Skeletal muscle satellite cell (primary cell): ENCODE results near the gene GBP4.

Source experiments
- H3K27me3 ChIP-seq: 2 replicates; pipeline ENCODE4 v1.7.0; 2013; ENCODE audit warnings: low read length; ENCODE audit not compliant: control insufficient read depth, insufficient read depth
- H3K36me3 ChIP-seq: 2 replicates; pipeline ENCODE4 v1.7.0; 2013; ENCODE audit warnings: mild to moderate bottlenecking, control low read depth, low read length; ENCODE audit not compliant: insufficient read depth
- H3K4me1 ChIP-seq: 2 replicates; pipeline ENCODE4 v1.7.0; 2013; ENCODE audit warnings: low read length; ENCODE audit not compliant: control insufficient read depth, insufficient read depth
- H3K4me2 ChIP-seq: 2 replicates; pipeline ENCODE4 v1.7.0; 2013; ENCODE audit warnings: mild to moderate bottlenecking, low read length
- H3K4me3 ChIP-seq: 2 replicates; pipeline ENCODE4 v1.7.0; 2013; ENCODE audit warnings: low read length
- H3K9ac ChIP-seq: 2 replicates; pipeline ENCODE4 v1.7.0; 2013; ENCODE audit warnings: mild to moderate bottlenecking, low read depth, low read length, moderate library complexity
- H3K9me3 ChIP-seq: replicated peaks from 2 replicates; pipeline ENCODE4 v1.7.0; 2013; ENCODE audit warnings: mild to moderate bottlenecking, control low read depth, low read length

GBP4 gene

DNA sequence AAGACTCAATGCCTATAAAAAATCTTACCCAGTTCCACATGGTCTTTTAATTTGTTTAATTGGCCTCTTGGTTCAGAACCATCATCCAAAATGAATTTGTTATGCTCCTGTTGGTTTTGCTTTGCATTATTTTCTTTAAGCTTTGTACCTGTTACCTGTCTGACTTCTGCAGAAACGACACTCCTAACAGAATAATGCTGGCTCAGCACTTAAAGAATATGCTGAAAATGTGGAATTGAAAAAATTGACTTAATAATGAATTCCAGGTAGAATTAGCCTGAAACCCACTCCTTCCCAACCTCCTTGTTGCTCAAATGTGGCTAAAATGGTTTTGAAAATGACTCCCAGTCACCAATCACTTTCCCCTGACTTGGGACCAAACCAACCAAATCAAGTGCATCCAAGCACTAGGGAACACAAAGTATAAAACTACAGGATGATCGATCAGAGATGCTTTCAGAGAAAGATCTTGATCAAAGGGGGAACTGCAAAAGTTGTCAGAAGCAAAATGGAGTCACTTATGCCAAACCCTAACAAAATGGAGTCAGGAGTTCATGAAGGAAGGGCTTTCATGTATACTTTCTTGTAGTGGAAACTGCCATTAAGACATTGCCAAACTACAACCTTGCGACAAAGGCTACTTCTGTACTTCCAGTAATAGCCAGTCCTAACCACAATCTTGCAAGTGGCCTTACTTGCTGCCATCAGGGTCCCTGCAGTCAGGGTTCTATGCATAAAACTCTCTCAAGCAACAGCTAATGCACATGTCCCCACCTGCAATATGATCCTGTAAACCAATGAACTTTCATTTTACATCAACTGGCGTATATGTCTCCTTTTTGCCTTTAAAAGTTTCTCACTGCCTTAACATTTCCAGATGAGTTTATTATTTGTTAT lies 28.3 kb downstream of the GBP4 start:
- no peaks in the 10 kb centered on the region for H3K9me3 ChIP-seq
- no peak overlapping the region for H3K4me3 ChIP-seq
- no peaks in the 10 kb centered on the region for H3K4me1 ChIP-seq
- no peaks in the 10 kb centered on the region for H3K27me3 ChIP-seq
- H3K4me2 ChIP-seq, result no peak overlapping the region
- H3K36me3 ChIP-seq, result no peaks in the 10 kb centered on the region
- H3K9ac ChIP-seq, result no peak overlapping the region

DNA sequence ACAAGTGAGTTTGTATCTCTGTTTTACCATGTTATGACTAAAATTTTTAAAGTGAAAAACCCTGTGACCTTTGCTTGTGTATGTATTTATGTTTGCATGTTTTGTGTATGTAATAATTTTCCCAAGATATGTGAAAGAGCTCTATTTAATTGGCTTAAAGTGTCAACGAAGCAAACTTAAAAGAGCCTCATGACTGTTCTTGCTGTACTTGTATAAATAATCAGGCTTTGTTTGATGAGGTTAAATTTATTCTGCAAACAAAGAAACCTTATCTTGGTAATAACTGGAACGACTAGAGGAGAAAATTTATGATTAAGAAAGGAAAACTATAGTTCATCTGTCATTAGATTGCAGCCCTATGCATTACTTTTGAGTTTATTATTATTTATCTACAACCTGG lies 29.6 kb downstream of the GBP4 start:
- H3K4me3 ChIP-seq, result no peak overlapping the region
- no peaks in the 10 kb centered on the region for H3K27me3 ChIP-seq
- H3K4me1 ChIP-seq, result no peaks in the 10 kb centered on the region
- H3K9ac ChIP-seq, result no peak overlapping the region
- H3K9me3 ChIP-seq, result no peaks in the 10 kb centered on the region
- H3K4me2 ChIP-seq, result no peak overlapping the region
- H3K36me3 ChIP-seq, result no peaks in the 10 kb centered on the region

DNA sequence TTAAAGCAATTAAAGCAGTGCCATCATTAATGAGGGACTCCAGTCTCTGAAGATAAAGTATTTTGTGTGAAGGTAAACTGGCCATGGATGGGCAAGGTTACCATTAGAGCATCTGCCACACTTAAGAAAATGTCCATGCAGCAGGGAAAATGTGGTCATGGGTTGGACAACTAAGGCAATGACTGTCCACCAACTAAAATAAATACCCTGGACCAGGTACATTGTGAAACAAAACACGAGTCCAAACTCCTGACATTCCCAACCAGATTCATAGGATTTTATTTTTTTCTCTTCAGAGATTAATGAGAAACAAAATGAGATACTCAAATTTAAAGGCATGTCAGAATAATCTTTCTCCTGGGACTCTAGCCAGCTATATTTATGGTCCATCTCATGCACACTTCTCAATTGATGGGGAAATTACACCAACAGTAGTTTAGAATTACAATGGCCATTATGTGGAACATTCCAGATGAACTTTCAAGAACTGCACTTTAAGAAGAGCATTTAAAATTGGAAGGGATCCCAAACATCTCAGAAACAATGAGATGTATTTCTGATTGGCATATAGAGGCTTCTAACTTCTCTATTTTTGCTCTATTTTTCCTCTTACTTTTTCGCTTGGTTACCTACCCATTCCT lies 31.0 kb downstream of the GBP4 start:
- no peaks in the 10 kb centered on the region for H3K9me3 ChIP-seq
- no peak overlapping the region for H3K4me3 ChIP-seq
- no peaks in the 10 kb centered on the region for H3K36me3 ChIP-seq
- no peaks in the 10 kb centered on the region for H3K27me3 ChIP-seq
- H3K9ac ChIP-seq, result no peak overlapping the region
- H3K4me1 ChIP-seq, result no peaks in the 10 kb centered on the region
- no peak overlapping the region for H3K4me2 ChIP-seq

DNA sequence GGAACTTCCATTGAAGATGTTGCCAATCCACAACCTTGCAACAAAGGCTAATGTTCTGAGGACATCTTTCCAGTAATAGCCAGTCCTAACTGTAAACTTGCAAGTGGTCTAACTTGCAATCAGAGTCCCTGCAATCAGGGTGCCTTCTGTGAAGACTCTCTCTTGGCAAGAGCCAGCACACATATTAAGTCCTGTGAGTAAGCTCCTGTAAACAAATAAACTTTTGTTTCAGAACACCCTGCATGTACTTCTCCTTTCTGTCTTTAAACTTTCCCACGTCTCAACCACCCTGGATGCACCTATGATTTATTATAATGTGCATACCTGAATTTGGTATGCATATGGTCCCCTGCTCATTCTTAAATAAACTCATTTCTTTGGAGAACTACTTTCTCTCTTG lies 32.0 kb downstream of the GBP4 start:
- Histone ChIP-seq H3K4me2 (no peak overlapping the region), H3K27me3 (no peaks in the 10 kb centered on the region), H3K9ac (no peak overlapping the region), H3K36me3 (no peaks in the 10 kb centered on the region), H3K4me3 (no peak overlapping the region), H3K9me3 (no peaks in the 10 kb centered on the region), H3K4me1 (no peaks in the 10 kb centered on the region)

DNA sequence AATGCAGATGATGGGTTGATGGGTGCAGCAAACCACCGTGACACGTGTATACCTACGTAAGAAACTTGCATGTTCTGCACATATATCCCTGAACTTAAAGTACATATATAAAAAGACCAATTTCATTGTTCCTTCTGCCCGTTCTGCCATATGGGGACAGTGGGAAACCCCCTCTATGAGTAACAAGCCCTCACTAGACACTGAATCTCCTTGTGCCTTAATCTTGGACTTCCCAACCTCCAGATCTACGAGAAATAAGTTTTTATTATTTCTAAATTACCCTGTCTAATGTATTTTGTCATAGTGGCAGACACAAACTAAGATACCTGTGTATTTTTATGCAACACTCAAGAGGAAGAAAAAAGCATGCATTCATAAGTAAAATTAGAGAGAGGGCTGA lies 32.9 kb downstream of the GBP4 start:
- no peaks in the 10 kb centered on the region for H3K27me3 ChIP-seq
- no peaks in the 10 kb centered on the region for H3K36me3 ChIP-seq
- H3K4me1 ChIP-seq, result no peaks in the 10 kb centered on the region
- no peaks in the 10 kb centered on the region for H3K9me3 ChIP-seq
- H3K4me2 ChIP-seq, result no peak overlapping the region
- no peak overlapping the region for H3K4me3 ChIP-seq
- no peak overlapping the region for H3K9ac ChIP-seq

DNA sequence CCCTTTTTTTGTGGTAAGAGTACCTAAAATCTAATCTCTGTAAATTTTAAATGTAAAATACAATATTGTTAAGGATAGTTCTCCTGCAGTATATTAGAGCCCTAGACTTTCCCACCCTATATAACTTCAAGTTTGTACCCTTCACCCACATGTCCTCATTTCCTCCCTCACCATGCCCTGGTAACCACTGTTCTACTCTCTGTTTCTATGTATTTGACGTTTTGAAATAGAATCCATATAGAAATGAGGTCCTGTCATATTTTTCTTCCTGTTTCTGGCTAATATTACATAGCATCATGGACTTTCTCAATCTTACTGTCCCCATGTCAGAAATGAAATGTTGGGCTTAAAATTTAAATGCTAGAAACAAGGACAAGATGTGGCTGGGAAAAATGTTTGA lies 47.7 kb downstream of the GBP4 start:
- no peak overlapping the region for H3K4me2 ChIP-seq
- no peaks in the 10 kb centered on the region for H3K27me3 ChIP-seq
- no peak overlapping the region for H3K4me3 ChIP-seq
- no peaks in the 10 kb centered on the region for H3K36me3 ChIP-seq
- H3K9me3 ChIP-seq, result no peaks in the 10 kb centered on the region
- no peak overlapping the region for H3K9ac ChIP-seq
- no peaks in the 10 kb centered on the region for H3K4me1 ChIP-seq

DNA sequence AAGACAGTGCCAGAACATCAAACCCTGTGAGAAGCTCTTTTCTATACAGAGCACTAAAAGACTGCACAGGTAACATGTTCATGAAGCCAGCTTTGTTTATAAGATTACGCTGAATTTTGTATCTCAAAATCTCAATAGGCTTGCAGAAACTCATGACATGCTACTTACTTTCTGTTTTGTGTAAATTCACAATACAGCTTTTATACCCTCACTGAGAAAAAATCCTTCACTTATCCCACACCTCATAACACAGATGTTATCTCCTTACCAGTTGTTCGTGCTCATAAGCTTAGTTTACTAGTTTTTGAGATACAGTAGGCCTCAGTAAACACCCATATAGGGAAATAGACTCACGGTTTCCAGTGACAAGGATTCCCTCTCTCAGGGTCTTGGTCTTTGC lies 48.8 kb downstream of the GBP4 start:
- H3K36me3 ChIP-seq, result no peaks in the 10 kb centered on the region
- H3K9ac ChIP-seq, result no peak overlapping the region
- H3K4me2 ChIP-seq, result no peak overlapping the region
- H3K4me3 ChIP-seq, result no peak overlapping the region
- H3K27me3 ChIP-seq, result no peaks in the 10 kb centered on the region
- no peaks in the 10 kb centered on the region for H3K4me1 ChIP-seq
- H3K9me3 ChIP-seq, result no peaks in the 10 kb centered on the region

DNA sequence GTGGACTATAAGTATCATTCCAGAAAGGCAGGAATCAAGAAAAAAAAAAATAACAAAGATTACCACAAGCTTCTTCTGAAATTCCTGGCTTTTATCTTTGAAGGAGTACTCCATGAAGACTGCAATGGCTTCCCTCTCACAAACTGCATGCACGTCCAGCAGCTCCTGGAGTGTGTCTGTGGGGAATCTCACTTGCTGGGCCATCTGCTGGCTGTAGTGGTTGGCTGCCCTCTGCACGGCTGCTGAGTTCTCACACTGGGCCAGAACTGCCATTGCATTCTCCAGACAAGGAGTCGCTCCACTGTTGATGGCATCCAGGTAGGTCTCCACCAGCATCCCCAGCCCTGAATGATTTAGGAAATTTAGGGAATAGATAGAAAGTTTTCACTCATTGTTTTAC lies 49.5 kb downstream of the GBP4 start:
- no peaks in the 10 kb centered on the region for H3K27me3 ChIP-seq
- no peak overlapping the region for H3K4me3 ChIP-seq
- no peaks in the 10 kb centered on the region for H3K4me1 ChIP-seq
- no peaks in the 10 kb centered on the region for H3K9me3 ChIP-seq
- H3K36me3 ChIP-seq, result no peaks in the 10 kb centered on the region
- H3K4me2 ChIP-seq, result no peak overlapping the region
- no peak overlapping the region for H3K9ac ChIP-seq

DNA sequence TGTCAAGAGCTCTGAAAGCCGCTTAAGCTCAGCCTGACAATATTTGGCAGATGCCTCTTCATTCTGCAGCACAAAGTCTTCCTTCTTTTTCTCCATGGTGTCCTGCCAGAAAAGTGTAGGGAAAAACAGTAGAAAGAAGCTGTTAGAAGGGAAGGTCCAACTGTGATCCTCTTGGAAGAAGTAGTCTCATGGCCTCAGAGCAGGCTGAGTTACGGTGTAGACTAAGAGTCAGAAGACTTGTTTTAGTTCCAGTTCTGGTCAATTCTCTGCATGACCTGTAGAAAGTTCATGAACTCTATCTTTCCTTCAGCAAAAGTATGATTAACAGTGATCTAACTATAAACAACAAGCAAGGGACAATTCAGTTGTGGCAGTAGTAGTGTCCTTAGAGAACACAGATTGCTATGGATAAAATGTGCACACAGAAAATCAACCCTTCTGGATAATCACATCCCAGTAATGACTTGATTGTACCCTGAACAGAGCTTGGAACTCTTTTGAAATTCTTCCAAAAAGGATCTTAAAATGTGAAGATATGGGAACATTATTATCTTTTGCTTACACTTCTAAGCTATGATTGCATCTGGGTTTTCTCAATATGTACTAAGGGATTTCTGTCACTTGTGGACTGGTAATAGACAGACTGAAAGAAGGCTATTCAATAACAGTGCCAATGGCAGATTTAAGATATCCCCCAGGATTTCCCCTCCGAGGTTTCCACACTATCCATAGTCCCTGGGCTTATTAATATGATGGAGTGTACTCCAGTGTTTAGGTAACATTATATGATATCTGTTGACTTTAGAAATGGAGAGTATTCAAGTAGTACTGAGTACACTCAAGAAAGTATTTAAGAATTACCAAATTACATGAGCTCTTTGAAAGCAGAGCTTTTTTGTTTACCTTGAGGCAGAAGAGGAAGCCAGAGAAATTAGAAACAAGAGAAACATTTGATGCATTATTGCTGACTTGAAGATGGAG lies 50.8 kb downstream of the GBP4 start:
- H3K4me3 ChIP-seq, result no peak overlapping the region
- H3K4me1 ChIP-seq, result no peaks in the 10 kb centered on the region
- no peaks in the 10 kb centered on the region for H3K36me3 ChIP-seq
- no peak overlapping the region for H3K9ac ChIP-seq
- no peaks in the 10 kb centered on the region for H3K27me3 ChIP-seq
- H3K9me3 ChIP-seq, result no peaks in the 10 kb centered on the region
- H3K4me2 ChIP-seq, result no peak overlapping the region

DNA sequence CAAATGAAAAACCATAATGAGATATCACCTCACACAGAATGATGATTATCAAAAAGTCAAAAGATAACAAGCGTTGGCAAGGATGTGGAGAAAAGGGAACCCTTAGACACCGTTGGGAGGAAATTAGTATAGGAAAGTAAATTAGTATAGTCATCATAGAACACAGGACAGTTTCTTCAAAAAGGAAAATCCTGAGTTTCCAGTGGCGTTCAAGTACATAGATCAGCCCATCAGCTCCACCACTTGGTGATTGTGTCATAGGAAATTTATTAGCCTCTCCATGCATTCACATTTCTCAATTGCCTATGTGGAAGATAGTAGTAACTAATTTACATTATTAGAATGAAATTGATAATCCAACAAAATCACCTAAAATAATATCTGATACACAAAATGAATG lies 52.0 kb downstream of the GBP4 start:
- Histone ChIP-seq H3K4me3 (no peak overlapping the region), H3K9ac (no peak overlapping the region), H3K27me3 (no peaks in the 10 kb centered on the region)

DNA sequence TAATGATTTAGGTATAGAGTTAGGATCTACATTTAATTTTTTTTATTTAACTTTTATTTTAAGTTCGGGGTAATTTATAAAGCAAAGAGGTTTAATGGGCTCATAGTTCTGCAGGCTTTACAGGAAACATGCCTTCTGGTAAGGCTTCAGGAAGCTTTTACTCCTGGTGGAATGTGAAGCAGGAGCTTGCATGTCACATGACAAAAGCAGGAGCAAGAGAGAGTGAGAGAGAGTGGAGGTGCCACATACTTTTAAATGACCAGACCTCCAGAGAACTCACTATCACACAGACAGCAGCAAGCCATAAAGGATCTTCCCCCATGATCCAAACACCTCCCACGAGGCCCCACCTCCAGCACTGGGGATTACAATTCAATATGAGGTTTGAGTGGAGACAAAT lies 55.3 kb downstream of the GBP4 start:
- H3K27me3 ChIP-seq, result no peaks in the 10 kb centered on the region
- H3K9ac ChIP-seq, result no peak overlapping the region
- no peaks in the 10 kb centered on the region for H3K4me1 ChIP-seq
- H3K9me3 ChIP-seq, result no peaks in the 10 kb centered on the region
- H3K4me3 ChIP-seq, result no peak overlapping the region
- H3K36me3 ChIP-seq, result no peaks in the 10 kb centered on the region
- H3K4me2 ChIP-seq, result no peak overlapping the region

More for the DNA sequence above, 52.0 kb downstream of the GBP4 start:
- Histone ChIP-seq H3K4me1 (no peaks in the 10 kb centered on the region), H3K36me3 (no peaks in the 10 kb centered on the region), H3K4me2 (no peak overlapping the region), H3K9me3 (no peaks in the 10 kb centered on the region)
